Neural crest cell (in vitro differentiated cells): Measurements from ENCODE around the gene PANK4. TPM values are rescaled to one million over a fixed set of nuclear protein-coding genes. Genes with fewer than 3 reads are reported as not detected.

Experiments
- DNase-seq: peaks from one replicate; pipeline ENCODE4 v3.0.0; 2021; ENCODE audit warnings: low read depth, mixed read lengths, low spot score
- H3K27ac Mint-ChIP-seq: one replicate; pipeline ENCODE4 v1.8.0; 2021; ENCODE audit warnings: mild to moderate bottlenecking, mixed read lengths; ENCODE audit not compliant: unreplicated experiment
- H3K27me3 Mint-ChIP-seq: 2 replicates; pipeline ENCODE4 v1.8.0; 2021; ENCODE audit warnings: low read depth, mild to moderate bottlenecking, mixed read lengths
- H3K36me3 Mint-ChIP-seq: 2 replicates; pipeline ENCODE4 v1.8.0; 2021; ENCODE audit warnings: low read depth, mild to moderate bottlenecking, mixed read lengths
- H3K4me1 Mint-ChIP-seq: 2 replicates; pipeline ENCODE4 v1.8.0; 2021; ENCODE audit warnings: mixed read lengths
- H3K4me3 Mint-ChIP-seq: one replicate; pipeline ENCODE4 v1.8.0; 2021; ENCODE audit warnings: mild to moderate bottlenecking, mixed read lengths
- H3K9me3 Mint-ChIP-seq: 2 replicates; pipeline ENCODE4 v1.8.0; 2021; ENCODE audit warnings: mixed read lengths
- total RNA-seq: library from RNA; stranded (reverse); gene quantifications from 2 replicates; pipeline ENCODE4 v1.2.1, GENCODE V29; 2021
- TF ChIP-seq, protein P1 (sequence below): fragments of 200-600 bp; sonication (generic); conservative IDR thresholded peaks from 2 replicates; pipeline ENCODE4 v1.5.0; 2021; ENCODE audit warnings: antibody characterized with exemption, mild to moderate bottlenecking

The PANK4 gene
- total RNA-seq, 1 donor from 2014 or later = 65.5 TPM

DNA sequence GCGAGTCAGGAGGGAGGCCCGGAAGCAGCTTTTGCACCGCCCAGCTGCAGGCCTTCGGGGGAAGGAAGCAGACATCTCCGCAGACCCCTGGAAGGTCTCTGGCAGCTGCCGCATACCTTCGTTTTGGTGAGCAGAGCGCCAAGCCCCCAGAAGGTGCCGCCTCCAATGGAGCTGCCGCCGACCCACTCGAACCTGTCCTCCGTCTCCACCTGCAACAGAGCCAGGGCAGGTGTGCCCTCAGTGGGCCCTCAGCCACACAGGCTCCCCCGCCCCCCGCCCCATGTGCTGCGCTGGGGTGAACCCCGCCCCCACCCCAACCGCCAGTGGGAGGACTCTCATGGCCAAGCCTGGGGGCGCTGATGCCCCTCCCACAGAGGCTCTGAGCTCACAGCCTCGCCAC, 6.2 kb downstream of the PANK4 start:
- TF ChIP-seq, protein P1, sequence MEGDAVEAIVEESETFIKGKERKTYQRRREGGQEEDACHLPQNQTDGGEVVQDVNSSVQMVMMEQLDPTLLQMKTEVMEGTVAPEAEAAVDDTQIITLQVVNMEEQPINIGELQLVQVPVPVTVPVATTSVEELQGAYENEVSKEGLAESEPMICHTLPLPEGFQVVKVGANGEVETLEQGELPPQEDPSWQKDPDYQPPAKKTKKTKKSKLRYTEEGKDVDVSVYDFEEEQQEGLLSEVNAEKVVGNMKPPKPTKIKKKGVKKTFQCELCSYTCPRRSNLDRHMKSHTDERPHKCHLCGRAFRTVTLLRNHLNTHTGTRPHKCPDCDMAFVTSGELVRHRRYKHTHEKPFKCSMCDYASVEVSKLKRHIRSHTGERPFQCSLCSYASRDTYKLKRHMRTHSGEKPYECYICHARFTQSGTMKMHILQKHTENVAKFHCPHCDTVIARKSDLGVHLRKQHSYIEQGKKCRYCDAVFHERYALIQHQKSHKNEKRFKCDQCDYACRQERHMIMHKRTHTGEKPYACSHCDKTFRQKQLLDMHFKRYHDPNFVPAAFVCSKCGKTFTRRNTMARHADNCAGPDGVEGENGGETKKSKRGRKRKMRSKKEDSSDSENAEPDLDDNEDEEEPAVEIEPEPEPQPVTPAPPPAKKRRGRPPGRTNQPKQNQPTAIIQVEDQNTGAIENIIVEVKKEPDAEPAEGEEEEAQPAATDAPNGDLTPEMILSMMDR = no peak
- no peaks in the 10 kb centered on the region for H3K9me3 Mint-ChIP-seq
- H3K4me1 Mint-ChIP-seq = peaks cover 14% of the 10 kb centered on the region
- H3K27ac Mint-ChIP-seq = no peak overlapping the region
- DNase-seq = no peak
- H3K4me3 Mint-ChIP-seq = no peak overlapping the region
- H3K36me3 Mint-ChIP-seq = no peaks in the 10 kb centered on the region
- H3K27me3 Mint-ChIP-seq = no peaks in the 10 kb centered on the region

DNA sequence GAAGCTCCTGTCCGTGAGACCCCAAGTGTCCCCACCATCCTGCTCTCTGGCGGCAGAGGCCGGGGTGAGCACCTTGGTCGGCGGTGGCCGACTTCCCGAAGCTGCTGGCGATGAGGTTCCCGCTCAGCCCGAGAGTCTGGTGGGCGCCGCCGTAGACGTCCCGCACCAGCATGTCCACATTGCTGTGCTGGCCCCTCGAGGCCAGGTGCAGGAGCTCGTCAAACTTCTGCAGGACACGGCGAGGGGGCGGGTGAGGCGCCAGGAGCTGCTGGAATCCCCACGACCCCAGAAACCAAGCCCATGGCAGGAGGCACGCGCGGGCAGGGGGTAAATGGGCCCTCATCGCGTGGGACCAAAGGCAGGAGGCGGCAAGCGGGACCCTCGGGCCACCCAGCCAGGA, 6.7 kb downstream of the PANK4 start:
- Mint-ChIP-seq H3K27ac (no peak overlapping the region), H3K9me3 (no peaks in the 10 kb centered on the region), H3K4me1 (peaks cover 10% of the 10 kb centered on the region), H3K27me3 (no peaks in the 10 kb centered on the region), H3K36me3 (no peaks in the 10 kb centered on the region), H3K4me3 (no peak overlapping the region)
- DNase-seq = no peak
- TF ChIP-seq, protein P1 = no peak

DNA sequence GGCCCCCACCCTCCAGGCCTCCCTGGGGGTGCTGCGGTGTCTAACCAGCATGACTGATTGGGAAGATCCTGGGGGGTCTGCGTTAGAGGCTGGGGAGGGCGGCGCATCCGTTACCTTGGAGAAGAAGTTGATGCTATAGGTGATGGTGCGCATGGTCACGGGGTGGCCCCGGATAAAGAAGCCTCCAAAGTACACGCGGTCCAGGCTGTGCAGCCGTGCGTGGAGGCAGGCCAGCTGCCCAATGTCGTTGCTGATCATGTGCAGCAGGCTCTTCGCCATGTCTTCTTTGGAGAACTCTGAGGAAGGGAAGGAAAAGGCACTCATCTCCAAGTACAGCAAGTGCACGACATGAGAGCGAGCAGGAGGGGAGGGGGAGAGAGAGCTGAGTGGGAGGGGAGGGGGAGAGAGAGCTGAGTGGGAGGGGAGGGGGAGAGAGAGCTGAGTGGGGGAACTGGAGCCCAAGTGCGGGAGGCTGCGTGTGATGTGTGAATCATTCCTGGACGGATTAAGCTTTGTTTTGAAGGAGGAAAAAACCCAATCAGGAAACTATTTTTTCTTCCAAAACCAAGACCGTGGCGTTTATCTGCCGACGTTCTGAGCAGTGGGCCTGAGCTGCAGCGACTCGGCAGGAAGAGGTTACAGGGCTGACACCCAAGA, 7.2 kb downstream of the PANK4 start:
- Mint-ChIP-seq H3K36me3 (no peaks in the 10 kb centered on the region), H3K4me3 (no peak overlapping the region), H3K27me3 (no peaks in the 10 kb centered on the region), H3K27ac (no peak overlapping the region), H3K9me3 (no peaks in the 10 kb centered on the region), H3K4me1 (peaks cover 4% of the 10 kb centered on the region)
- no peak for DNase-seq
- TF ChIP-seq, protein P1 = no peak

DNA sequence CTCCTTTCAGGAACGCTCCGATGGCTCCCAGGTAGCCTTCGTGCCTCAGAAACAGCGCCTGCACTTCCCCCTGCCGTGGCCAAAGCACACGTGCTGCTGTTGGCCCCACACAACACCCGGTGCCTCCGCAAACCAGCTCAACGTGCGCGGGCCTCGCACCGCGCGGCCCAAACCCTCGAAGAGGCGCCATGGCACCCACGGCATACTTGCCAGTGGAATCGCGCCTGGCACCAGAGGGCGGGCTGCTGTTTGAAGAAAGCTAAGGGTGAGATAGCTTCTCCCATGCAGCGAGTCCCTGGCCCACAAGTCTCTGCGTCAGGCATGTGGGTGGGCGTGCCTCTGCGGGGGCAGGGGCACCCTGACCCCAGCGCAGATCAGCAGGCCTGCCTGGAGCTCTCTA, 7.9 kb downstream of the PANK4 start:
- no peaks in the 10 kb centered on the region for H3K4me1 Mint-ChIP-seq
- no peaks in the 10 kb centered on the region for H3K9me3 Mint-ChIP-seq
- H3K4me3 Mint-ChIP-seq = no peak overlapping the region
- no peak overlapping the region for H3K27ac Mint-ChIP-seq
- no peaks in the 10 kb centered on the region for H3K36me3 Mint-ChIP-seq
- no peaks in the 10 kb centered on the region for H3K27me3 Mint-ChIP-seq
- TF ChIP-seq, protein P1 = no peak
- no peak for DNase-seq

DNA sequence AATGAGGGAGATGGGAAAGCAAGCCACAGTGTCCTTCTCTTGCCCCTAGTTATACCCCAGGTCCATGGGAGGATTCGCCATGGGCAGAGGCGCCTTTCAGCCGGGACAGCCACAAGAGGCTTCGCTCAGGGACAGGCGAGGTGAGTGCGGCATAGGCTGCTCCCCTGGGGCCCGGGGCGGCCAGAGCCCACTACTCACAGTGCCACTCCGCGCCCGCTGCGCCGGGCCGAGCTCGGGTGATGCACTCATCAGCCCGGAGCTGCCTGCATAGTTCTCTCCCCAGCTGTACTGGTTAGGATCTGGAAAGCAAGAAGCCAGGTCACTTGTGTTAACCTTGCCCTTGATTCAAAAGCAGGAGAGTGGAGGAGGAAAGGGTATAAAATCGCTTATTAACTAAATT, 8.4 kb downstream of the PANK4 start:
- Mint-ChIP-seq H3K27ac (no peak overlapping the region), H3K9me3 (no peaks in the 10 kb centered on the region), H3K27me3 (no peaks in the 10 kb centered on the region), H3K4me1 (no peaks in the 10 kb centered on the region), H3K4me3 (no peak overlapping the region), H3K36me3 (no peaks in the 10 kb centered on the region)
- TF ChIP-seq, protein P1 = no peak
- DNase-seq = no peak

DNA sequence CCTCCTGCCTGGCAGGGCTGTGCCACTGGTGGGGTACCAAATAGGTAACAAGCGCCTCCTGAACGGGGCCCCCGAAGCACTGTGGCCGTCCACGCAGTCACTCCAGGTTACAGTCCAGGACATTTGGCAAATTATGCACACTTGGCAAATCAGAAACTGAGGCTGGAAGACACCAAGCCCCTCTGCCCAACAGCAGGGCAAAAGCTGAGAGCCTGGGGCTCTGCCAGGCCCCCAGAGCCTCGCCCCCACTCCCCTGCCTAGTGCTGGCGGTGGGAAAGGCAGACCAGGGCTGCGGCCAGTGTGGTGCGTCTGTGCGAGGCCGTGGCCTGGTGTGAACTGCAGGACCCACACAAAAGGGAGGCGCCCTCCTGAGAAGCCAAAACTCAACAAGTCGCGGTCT, 9.4 kb downstream of the PANK4 start:
- no peak overlapping the region for H3K27ac Mint-ChIP-seq
- H3K9me3 Mint-ChIP-seq = no peaks in the 10 kb centered on the region
- TF ChIP-seq, protein P1 = no peak
- H3K36me3 Mint-ChIP-seq = no peaks in the 10 kb centered on the region
- no peak for DNase-seq
- H3K27me3 Mint-ChIP-seq = no peaks in the 10 kb centered on the region
- H3K4me3 Mint-ChIP-seq = no peak overlapping the region
- H3K4me1 Mint-ChIP-seq = no peaks in the 10 kb centered on the region
